Activated CD4-positive, alpha-beta T cell treated with anti-CD3 and anti-CD28 coated beads, Interleukin-2, amount 10 ng/mL, durations not matched to agents 7 days and 5 days (primary cell): ENCODE results near the gene OPTC. TPM values are rescaled to one million over a fixed set of nuclear protein-coding genes. Genes with fewer than 3 reads are reported as not detected.

Source experiments
- total RNA-seq, 2 experiments: library from RNA; stranded (reverse); gene quantifications; one replicate each; pipeline ENCODE4 v1.2.3, GENCODE V29; 2021

OPTC gene
- total RNA-seq, 2 experiments from 2014 or later, result not detected

Other genes with a start within 250 kb of the OPTC start
- 10 to 100 TPM; 73.6 to 82.3 TPM for gene BTG2, start 188.6 kb upstream of the OPTC start, total RNA-seq
- not detected for gene FMOD, start 143.0 kb upstream of the OPTC start, total RNA-seq
- gene PRELP, start 18.3 kb upstream of the OPTC start, total RNA-seq, result not detected
- 10 to 100 TPM; 77.8 to 82.4 TPM for gene ATP2B4, start 132.7 kb downstream of the OPTC start, total RNA-seq